ENCODE measurements around the gene HIGD1B. TPM values are rescaled to one million over a fixed set of nuclear protein-coding genes. Genes with fewer than 3 reads are reported as not detected.

Gene HIGD1B
- total RNA-seq, 4 donors from 2014 or later, result 1.1 to 2.5 (median 1.5) TPM

DNA sequence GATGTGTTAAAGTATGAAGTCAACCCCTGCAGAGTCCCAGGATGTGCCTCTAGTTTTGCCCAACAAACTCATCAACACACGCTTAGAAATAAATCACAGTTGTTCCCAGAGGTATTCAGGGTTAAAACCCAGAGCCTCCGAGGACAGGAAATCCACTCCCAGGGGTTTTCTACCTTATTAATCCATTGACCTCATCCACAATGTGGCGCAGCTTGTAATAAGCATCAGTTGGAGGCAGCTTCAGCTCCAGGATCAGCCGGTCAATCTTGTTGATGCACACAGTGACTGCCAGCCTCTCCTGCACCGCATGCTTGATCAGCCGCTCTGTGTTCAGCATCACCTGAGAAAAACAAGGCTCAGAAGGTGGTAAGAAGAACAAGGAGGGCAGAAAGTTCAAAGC, 28.1 kb downstream of the HIGD1B start:
- no peak for TF ChIP-seq POLR2A (IDR thresholded peaks at IDR 0.05)
- TF ChIP-seq EP300 (IDR thresholded peaks at IDR 0.05), result no peak
- TF ChIP-seq, protein P1, sequence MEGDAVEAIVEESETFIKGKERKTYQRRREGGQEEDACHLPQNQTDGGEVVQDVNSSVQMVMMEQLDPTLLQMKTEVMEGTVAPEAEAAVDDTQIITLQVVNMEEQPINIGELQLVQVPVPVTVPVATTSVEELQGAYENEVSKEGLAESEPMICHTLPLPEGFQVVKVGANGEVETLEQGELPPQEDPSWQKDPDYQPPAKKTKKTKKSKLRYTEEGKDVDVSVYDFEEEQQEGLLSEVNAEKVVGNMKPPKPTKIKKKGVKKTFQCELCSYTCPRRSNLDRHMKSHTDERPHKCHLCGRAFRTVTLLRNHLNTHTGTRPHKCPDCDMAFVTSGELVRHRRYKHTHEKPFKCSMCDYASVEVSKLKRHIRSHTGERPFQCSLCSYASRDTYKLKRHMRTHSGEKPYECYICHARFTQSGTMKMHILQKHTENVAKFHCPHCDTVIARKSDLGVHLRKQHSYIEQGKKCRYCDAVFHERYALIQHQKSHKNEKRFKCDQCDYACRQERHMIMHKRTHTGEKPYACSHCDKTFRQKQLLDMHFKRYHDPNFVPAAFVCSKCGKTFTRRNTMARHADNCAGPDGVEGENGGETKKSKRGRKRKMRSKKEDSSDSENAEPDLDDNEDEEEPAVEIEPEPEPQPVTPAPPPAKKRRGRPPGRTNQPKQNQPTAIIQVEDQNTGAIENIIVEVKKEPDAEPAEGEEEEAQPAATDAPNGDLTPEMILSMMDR (IDR thresholded peaks at IDR 0.05), result no peak
- no peak for TF ChIP-seq POLR2AphosphoS5 (IDR thresholded peaks at IDR 0.05)
- H3K36me3 ChIP-seq, result peaks cover 3 to 99% of the 10 kb centered on the region in 2 donors
- no peak overlapping the region for H3K27ac ChIP-seq
- ATAC-seq, result no peak
- H3K4me3 ChIP-seq, result no peak overlapping the region
- no peaks in the 10 kb centered on the region for H3K27me3 ChIP-seq
- H3K4me1 ChIP-seq, result peaks cover 0 to 5% (median 0%) of the 10 kb centered on the region in 3 donors
- 85 to 100% methylated on average over 1 to 2 of the region's 6 CpGs for WGBS, 2 donors (ENCODE audit: low coverage in 1 of 2)
- no peaks in the 10 kb centered on the region for H3K9me3 ChIP-seq

DNA sequence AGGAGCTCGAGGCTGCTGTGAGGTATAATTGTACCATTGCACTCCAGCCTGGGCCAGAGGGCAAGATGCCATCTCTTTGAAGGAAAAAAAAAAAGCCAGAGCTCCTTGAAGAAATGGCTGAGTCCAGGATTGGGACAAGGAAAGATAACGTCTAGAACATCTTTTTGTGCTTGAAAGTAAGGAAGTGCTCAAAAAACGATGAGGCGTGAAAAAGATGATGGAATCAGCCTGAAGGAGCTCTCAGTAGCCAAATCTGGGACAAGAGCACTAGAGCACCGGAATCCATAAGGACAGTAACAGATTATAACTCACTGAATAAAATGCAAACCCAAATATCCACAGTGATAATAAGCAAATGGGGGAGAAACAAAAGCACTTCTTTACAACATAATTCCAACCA, 29.4 kb downstream of the HIGD1B start:
- Histone ChIP-seq H3K4me3 (no peak overlapping the region), H3K27ac (no peak overlapping the region), H3K36me3 (peaks cover 3 to 99% of the 10 kb centered on the region in 2 donors), H3K27me3 (no peaks in the 10 kb centered on the region), H3K4me1 (peaks cover 0 to under 1% (median 0%) of the 10 kb centered on the region in 3 donors), H3K9me3 (no peaks in the 10 kb centered on the region)
- ATAC-seq, result no peak
- WGBS, 2 donors (ENCODE audit: low coverage in 1 of 2), result 82 to 100% methylated on average over 1 to 5 of the region's 5 CpGs
- no peak for TF ChIP-seq POLR2A (IDR thresholded peaks at IDR 0.05)
- TF ChIP-seq, protein P1 (IDR thresholded peaks at IDR 0.05), result no peak
- TF ChIP-seq EP300 (IDR thresholded peaks at IDR 0.05), result no peak
- no peak for TF ChIP-seq POLR2AphosphoS5 (IDR thresholded peaks at IDR 0.05)

DNA sequence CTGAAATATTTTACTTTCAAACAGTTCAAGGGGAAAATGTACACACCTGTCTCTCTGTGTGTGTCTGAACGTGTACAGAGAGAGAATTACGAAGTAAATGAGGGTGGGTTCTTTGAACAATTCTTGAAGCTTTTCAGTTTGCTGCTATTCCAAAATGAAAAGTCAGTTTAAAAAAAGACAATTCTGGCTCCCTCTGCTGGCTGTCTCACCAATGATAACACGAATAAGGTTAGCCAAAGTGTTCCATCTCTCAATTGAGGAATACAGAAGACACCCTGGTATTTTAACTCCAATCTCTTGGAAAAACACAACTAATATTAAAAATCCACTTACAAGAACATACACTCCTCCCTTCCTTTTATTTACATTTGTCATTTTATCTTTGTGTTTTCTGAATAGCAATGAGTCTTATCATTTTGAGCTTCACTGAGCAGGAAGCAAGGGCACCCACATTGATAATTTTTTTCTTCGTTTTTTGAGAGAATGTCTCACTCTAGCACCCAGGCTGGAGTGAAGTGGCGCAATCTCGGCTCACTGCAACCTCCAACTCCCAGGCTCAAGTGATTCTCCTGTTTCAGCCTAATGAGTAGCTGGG, 31.0 kb downstream of the HIGD1B start:
- Histone ChIP-seq H3K27ac (no peak overlapping the region), H3K36me3 (peaks cover 3 to 100% of the 10 kb centered on the region in 2 donors), H3K27me3 (no peaks in the 10 kb centered on the region), H3K4me1 (no peaks in the 10 kb centered on the region), H3K9me3 (no peaks in the 10 kb centered on the region), H3K4me3 (no peak overlapping the region)
- 39 to 53% methylated on average over 6 of the region's 6 CpGs for WGBS, 2 donors (ENCODE audit: low coverage in 1 of 2)
- ATAC-seq, result no peak
- TF ChIP-seq, protein P1 (IDR thresholded peaks at IDR 0.05), result peak; percentile 58 to 69 (median 61)
- TF ChIP-seq EP300 (IDR thresholded peaks at IDR 0.05) (no peak), POLR2AphosphoS5 (IDR thresholded peaks at IDR 0.05) (no peak)

DNA sequence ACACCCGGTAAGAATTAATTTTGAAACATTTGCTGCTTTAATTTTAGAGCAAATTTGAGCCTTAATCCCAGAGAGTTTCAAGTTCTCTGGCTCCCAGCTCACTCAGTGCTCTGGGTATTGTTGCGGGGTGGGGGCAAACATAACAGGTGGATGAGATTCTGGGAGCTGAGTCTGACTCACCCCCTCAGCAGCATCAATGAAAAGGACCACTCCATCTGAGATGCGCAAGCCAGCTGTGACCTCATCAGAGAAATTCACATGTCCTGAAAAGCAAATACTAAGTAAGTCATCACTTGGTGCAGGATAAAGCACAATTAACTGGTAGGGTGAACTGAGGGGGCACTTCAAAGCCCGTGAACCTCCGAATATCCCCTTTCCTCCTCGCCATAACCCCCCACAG, 31.7 kb downstream of the HIGD1B start:
- WGBS, 2 donors (ENCODE audit: low coverage in 1 of 2), result 78 to 84% methylated on average over 4 to 5 of the region's 6 CpGs
- TF ChIP-seq POLR2AphosphoS5 (IDR thresholded peaks at IDR 0.05) (no peak), EP300 (IDR thresholded peaks at IDR 0.05) (no peak), POLR2A (IDR thresholded peaks at IDR 0.05) (no peak)
- Histone ChIP-seq H3K27ac (no peak overlapping the region), H3K36me3 (peaks cover 3 to 100% of the 10 kb centered on the region in 2 donors), H3K27me3 (no peaks in the 10 kb centered on the region), H3K4me1 (no peaks in the 10 kb centered on the region), H3K9me3 (no peaks in the 10 kb centered on the region), H3K4me3 (no peak overlapping the region)
- ATAC-seq, result no peak

DNA sequence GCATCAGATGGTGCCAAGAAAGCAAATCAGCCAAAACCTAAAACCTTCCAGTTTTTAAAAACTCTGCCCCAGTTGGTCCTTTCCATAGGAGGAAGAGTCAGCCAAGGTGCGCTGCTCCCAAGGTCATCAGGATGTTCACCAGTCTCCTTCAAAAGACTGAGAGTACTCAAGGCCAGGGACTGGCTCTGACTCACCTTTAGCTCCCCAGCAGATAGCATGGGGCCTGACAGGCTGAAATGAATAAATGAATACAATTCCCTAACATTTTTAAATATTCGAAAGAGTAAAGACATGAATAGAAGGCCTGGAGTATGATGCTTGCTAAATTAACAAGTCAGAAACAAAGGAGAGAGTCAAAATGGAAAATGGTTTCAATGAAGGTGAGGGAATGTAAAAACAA, 32.4 kb downstream of the HIGD1B start:
- no peak overlapping the region for H3K27ac ChIP-seq
- H3K36me3 ChIP-seq, result peaks cover 3 to 100% of the 10 kb centered on the region in 2 donors
- no peak for ATAC-seq
- H3K9me3 ChIP-seq, result no peaks in the 10 kb centered on the region
- no peak overlapping the region for H3K4me3 ChIP-seq
- H3K27me3 ChIP-seq, result no peaks in the 10 kb centered on the region
- H3K4me1 ChIP-seq, result no peaks in the 10 kb centered on the region
- TF ChIP-seq POLR2AphosphoS5 (IDR thresholded peaks at IDR 0.05) (no peak), EP300 (IDR thresholded peaks at IDR 0.05) (no peak)
- TF ChIP-seq, protein P1 (IDR thresholded peaks at IDR 0.05), result no peak
- WGBS, 2 donors (ENCODE audit: low coverage in 1 of 2), result no CpG with 5 or more reads among the region's 2 CpGs
